PC-3 (cell line): Measurements from ENCODE around the gene JAG2. TPM values are rescaled to one million over a fixed set of nuclear protein-coding genes. Genes with fewer than 3 reads are reported as not detected.
A peak's percentile ranks its signal among the peaks of the same experiment; 100 is the strongest.

Experiments
- ATAC-seq: fragments of 200-7000 bp; cut with Tn5 transposase; 2 replicates; pipeline ENCODE4 v1.9.1; 2020; ENCODE audit warnings: mild to moderate bottlenecking, moderate library complexity
- BruUV-seq: library from RNA; stranded (reverse); fragments of 400-500 nt; replicated peaks from 2 replicates; lab custom pipeline; 2021; lab: Mats Ljungman, UMichigan
- CTCF ChIA-PET: fragments of 300-600 bp; sonication (Branson Sonifier 250); formaldehyde crosslinking; loops from one replicate; lab custom pipeline; 2022; ENCODE audit warnings: antibody characterized with exemption; lab: Charles Lee
- POLR2A ChIA-PET: fragments of 300-600 bp; sonication (Branson Sonifier 250); formaldehyde crosslinking; loops from one replicate; lab custom pipeline; 2022; ENCODE audit warnings: antibody characterized with exemption; ENCODE audit not compliant: unreplicated experiment; lab: Charles Lee
- DNase-seq: peaks from one replicate; pipeline ENCODE4 v3.0.0-alpha.2; 2015
- H2AFZ ChIP-seq: fragments of 300-600 bp; sonication (generic); 2 replicates; pipeline ENCODE4 v1.6.0; 2016; ENCODE audit warnings: antibody characterized with exemption, low read length
- H3F3A ChIP-seq: fragments of 300-600 bp; sonication (generic); one replicate; pipeline ENCODE4 v1.6.0; 2017; ENCODE audit warnings: antibody characterized with exemption, low read length, control low read depth, mild to moderate bottlenecking; ENCODE audit not compliant: unreplicated experiment
- H3K27ac ChIP-seq: fragments of 300-600 bp; sonication (generic); 2 replicates; pipeline ENCODE4 v1.5.1; 2016; ENCODE audit warnings: mild to moderate bottlenecking, low read length
- H3K27me3 ChIP-seq: fragments of 300-600 bp; sonication (generic); 2 replicates; pipeline ENCODE4 v1.6.1; 2016; ENCODE audit warnings: low read length, mixed read lengths
- H3K36me3 ChIP-seq: fragments of 300-600 bp; sonication (generic); 2 replicates; pipeline ENCODE4 v1.6.1; 2016; ENCODE audit warnings: low read depth, mixed run types, low read length, mixed read lengths
- H3K4me1 ChIP-seq: fragments of 300-600 bp; sonication (generic); 2 replicates; pipeline ENCODE4 v1.5.1; 2016; ENCODE audit warnings: low read length; ENCODE audit not compliant: insufficient read depth
- H3K4me2 ChIP-seq: fragments of 300-600 bp; sonication (generic); 2 replicates; pipeline ENCODE4 v1.6.0; 2016; ENCODE audit warnings: low read length
- H3K4me3 ChIP-seq: fragments of 300-600 bp; sonication (generic); 2 replicates; pipeline ENCODE4 v1.5.1; 2016; ENCODE audit warnings: mild to moderate bottlenecking, low read length, mixed read lengths
- H3K79me2 ChIP-seq: fragments of 300-600 bp; sonication (generic); 2 replicates; pipeline ENCODE4 v1.6.1; 2017; ENCODE audit warnings: low read length, mixed read lengths
- H3K9ac ChIP-seq: fragments of 300-600 bp; sonication (generic); 2 replicates; pipeline ENCODE4 v1.6.0; 2016; ENCODE audit warnings: mild to moderate bottlenecking, low read length
- H3K9me2 ChIP-seq: fragments of 300-600 bp; sonication (generic); replicated peaks from 2 replicates; pipeline ENCODE4 v1.6.1; 2016; ENCODE audit warnings: mixed run types, low read length, mixed read lengths
- H3K9me3 ChIP-seq: fragments of 300-600 bp; sonication (generic); 2 replicates; pipeline ENCODE4 v1.6.1; 2016; ENCODE audit warnings: low read length, mixed read lengths
- H4K20me1 ChIP-seq: fragments of 300-600 bp; sonication (generic); 2 replicates; pipeline ENCODE4 v1.6.1; 2016; ENCODE audit warnings: low read length, mixed read lengths
- CTCF ChIP-seq: fragments of 300-600 bp; sonication (generic); conservative IDR thresholded peaks from 2 replicates; pipeline ENCODE4 v1.5.1; 2017; ENCODE audit warnings: antibody characterized with exemption, low read depth, mild to moderate bottlenecking, low read length
- EZH2 ChIP-seq: fragments of 300-600 bp; sonication (generic); IDR thresholded peaks from one replicate; pipeline ENCODE4 v1.6.1; 2017; ENCODE audit warnings: antibody characterized with exemption, mild to moderate bottlenecking, low read length; ENCODE audit not compliant: unreplicated experiment
- EZH2phosphoT487 ChIP-seq: fragments of 300-600 bp; sonication (generic); IDR thresholded peaks from 2 replicates; pipeline ENCODE4 v1.6.1; 2018; ENCODE audit warnings: mild to moderate bottlenecking, antibody characterized with exemption, low read length, borderline replicate concordance
- intact Hi-C: fragments of 100-400 bp; cut with micrococcal nuclease; formaldehyde crosslinking; loops from 2 replicates; pipeline ENCODE4 v1.9.0; 2023
- total RNA-seq: library from RNA; depleted of rRNA; stranded (reverse); fragments of >200 nt; gene quantifications from 2 replicates; pipeline ENCODE4 v1.2.3, GENCODE V29; 2014

JAG2 gene
- total RNA-seq, 1 experiment from 2014 or later = 57.1 TPM

DNA sequence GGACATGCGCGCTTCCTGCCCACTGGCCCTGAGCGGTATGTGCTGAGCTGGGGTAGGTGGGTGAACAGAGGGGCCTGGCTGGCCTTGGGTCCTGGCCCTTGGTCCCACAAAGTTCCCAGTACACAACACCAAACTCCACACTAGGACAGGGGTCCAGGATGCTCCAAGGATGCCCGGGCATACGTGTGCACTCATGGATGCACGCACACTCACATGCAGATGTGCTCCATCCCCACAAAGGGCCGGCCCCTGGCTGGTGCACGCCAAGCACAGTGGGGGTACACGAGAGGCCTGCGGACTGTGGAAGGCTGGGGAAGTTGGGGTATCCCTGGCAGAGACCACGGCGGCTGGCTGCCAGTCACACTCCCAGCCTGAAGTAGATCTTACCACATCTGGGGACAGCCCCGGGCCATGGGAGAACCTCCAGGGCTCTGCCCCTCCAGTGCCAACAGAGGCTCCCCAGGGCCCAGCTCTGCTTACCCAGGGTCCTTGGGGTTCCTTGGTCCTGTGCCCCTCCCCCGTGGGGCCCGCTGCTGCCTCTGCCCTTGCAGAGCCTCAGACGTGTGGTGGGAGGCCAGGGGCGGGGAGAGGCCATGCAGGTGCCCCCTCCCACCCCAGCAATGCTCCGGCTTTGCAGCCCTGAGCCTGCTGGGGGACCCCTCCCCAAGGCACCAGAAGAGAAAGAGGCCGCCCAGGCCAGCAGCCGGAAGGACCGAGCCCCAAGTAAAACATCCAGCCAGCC, 36.5 kb upstream of the JAG2 start:
- Histone ChIP-seq H3K27me3 (no peaks in the 10 kb centered on the region), H3K36me3 (no peaks in the 10 kb centered on the region), H3K79me2 (no peaks in the 10 kb centered on the region), H3K9ac (no peak overlapping the region), H3F3A (no peaks in the 10 kb centered on the region), H3K4me1 (peaks cover 24% of the 10 kb centered on the region), H3K9me3 (no peaks in the 10 kb centered on the region), H2AFZ (no peak overlapping the region), H3K27ac (no peak overlapping the region), H3K4me2 (peak overlapping the region; percentile 9; the same call in 1 of the 2 replicates), H3K4me3 (no peak overlapping the region), H4K20me1 (no peaks in the 10 kb centered on the region), H3K9me2 (no peaks in the 10 kb centered on the region)
- POLR2A ChIA-PET = no interaction called here
- no TSS peak for BruUV-seq
- DNase-seq (no peak), ATAC-seq (peak; percentile 5)
- intact Hi-C loops = no loop called here
- TF ChIP-seq CTCF = no peak
- no peak for TF ChIP-seq EZH2phosphoT487
- no peak for TF ChIP-seq EZH2
- CTCF ChIA-PET = interaction anchor here (0.7 to 2.4 kb wide), 2 partner anchors 147 to 169 kb away, joined by 3 to 14 read pairs; no protein-coding TSS in a partner anchor

DNA sequence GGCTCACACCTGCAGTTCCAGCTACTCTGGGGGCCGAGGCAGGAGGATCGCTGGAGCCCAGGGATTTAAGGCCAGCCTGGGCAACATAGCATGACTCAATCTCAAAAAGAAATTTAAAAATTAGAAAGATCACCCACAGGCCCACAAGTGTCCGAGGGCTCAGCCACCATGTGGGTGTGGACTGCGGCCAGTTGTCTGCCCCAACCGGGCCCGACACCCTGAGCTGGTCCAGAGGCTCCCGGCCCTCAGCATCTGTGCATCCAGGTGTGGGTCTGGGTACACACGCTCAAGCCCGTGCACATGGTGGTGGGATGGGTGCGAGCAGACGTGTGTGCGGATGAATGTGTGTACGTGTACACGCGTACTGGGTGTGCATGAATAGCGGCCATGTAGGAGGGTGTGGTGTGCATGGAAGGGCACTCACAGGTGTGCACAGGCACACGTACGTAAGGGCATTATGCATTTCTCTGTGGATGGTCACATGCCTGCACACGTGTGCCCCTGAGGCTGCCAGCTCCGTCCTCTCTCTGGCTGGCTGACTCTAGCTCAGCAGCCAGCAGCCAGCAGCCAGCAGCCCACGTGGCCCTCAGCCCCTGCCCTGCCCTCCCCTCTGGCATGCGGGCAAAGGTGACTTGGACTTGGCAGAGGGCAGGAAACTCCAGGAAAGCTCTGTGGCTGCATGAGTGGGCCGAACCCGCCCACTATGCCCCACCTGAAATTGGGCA, 35.8 kb upstream of the JAG2 start:
- CTCF ChIA-PET = interaction anchor here (0.6 to 2.4 kb wide), 3 partner anchors 15 to 170 kb away, joined by 3 to 14 read pairs (median 5); no protein-coding TSS in a partner anchor
- H3K36me3 ChIP-seq = no peaks in the 10 kb centered on the region
- H3K9ac ChIP-seq = no peak overlapping the region
- H3K79me2 ChIP-seq = no peaks in the 10 kb centered on the region
- no peaks in the 10 kb centered on the region for H3K9me3 ChIP-seq
- BruUV-seq = no TSS peak
- H3K4me1 ChIP-seq = peaks cover 24% of the 10 kb centered on the region
- H3F3A ChIP-seq = no peaks in the 10 kb centered on the region
- no peak overlapping the region for H3K4me3 ChIP-seq
- POLR2A ChIA-PET = no interaction called here
- no peaks in the 10 kb centered on the region for H3K27me3 ChIP-seq
- no peak overlapping the region for H2AFZ ChIP-seq
- H3K27ac ChIP-seq = no peak overlapping the region
- peak overlapping the region; percentile 9; the same call in 1 of the 2 replicates for H3K4me2 ChIP-seq
- H4K20me1 ChIP-seq = no peaks in the 10 kb centered on the region
- intact Hi-C loops = no loop called here
- TF ChIP-seq EZH2 (no peak), CTCF (no peak), EZH2phosphoT487 (peak; percentile 83)
- H3K9me2 ChIP-seq = no peaks in the 10 kb centered on the region
- DNase-seq (peak; percentile 74), ATAC-seq (peak; percentile 61)
